Measurements from ENCODE around the gene MAP3K5. TPM values are rescaled to one million over a fixed set of nuclear protein-coding genes. Genes with fewer than 3 reads are reported as not detected.

Gene MAP3K5
- total and polyA plus RNA-seq, 9 of the 15 experiments (the other 6 are each of a cell fraction or from before 2014, with no cell fraction given): 2.2 to 13.0 (median 9.9) TPM

DNA sequence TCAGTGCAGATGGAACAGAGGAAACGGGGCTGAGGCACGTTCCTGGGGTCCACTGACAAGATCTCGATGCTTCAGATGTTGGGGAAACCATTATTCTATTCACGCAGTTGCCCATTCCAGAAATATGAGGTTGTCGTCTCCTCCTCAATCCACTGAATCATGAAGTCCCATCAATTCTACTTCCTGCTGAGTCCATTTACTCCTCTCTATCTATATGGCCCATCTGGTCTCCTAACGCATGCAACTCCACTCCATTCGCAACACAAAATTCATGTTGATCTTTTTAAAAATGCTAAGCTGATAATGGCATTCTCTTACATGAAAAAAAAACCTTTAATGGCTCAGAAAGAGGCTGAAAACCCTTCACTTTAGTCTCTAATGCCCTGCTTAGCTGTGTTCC is 37.5 kb downstream of the MAP3K5 start:
- Histone ChIP-seq H3K27me3 (ENCODE audit: control insufficient read depth in 2 of 2, insufficient read depth in 2 of 2, low read length in 2 of 2) (no peaks in the 10 kb centered on the region), H3K79me2 (ENCODE audit: control insufficient read depth, insufficient read depth, low read length) (peaks cover 73% of the 10 kb centered on the region), H4K20me1 (replicated peaks; ENCODE audit: control insufficient read depth, insufficient read depth, low read length) (0 out of 2 replicates have a peak, but pooled peaks cover 3% of the 10 kb centered on the region), H2AFZ (ENCODE audit: low read depth, low read length) (peak overlapping the region; percentile 24; the same call in 1 of the 2 replicates), H3K9me1 (ENCODE audit: control insufficient read depth, insufficient read depth, low read length) (no peaks in the 10 kb centered on the region), H3K4me2 (ENCODE audit: insufficient read depth, low read length) (peak overlapping the region; percentile 57), H3K4me3 (no peak overlapping the region), H3K9me3 (replicated peaks; ENCODE audit: control insufficient read depth, insufficient read depth, low read depth, low read length) (no peaks in the 10 kb centered on the region), H3K9ac (ENCODE audit: insufficient read depth in 1 of 2, low read depth in 2 of 2, low read length in 2 of 2) (peak overlapping the region in 1 of 2 experiments; percentile 11; a peak in 1 of 4 replicates), H3K36me3 (ENCODE audit: control insufficient read depth, insufficient read depth, low read length) (no peaks in the 10 kb centered on the region; the same call in 2 of the 3 replicates), H3K27ac (ENCODE audit: extremely low read depth, low read depth, low read length) (peak overlapping the region; percentile 50), H3K4me1 (replicated peaks in 1 of 2; ENCODE audit: control insufficient read depth in 2 of 2, insufficient read depth in 2 of 2, low read length in 2 of 2) (peaks cover 18 to 48% of the 10 kb centered on the region in 2 experiments)
- peak; percentile 65 for FAIRE-seq
- 2% methylated on average over 7 of the region's 7 CpGs for WGBS (ENCODE audit: insufficient coverage, low coverage, missing lambda C conversion rate)
- ATAC-seq: peak; percentile 68
- no TSS peak for BruUV-seq (replicated peaks)
- intact Hi-C loops (cut with micrococcal nuclease) (no loop called here), in situ Hi-C loops (cut with MboI) (no loop called here)
- DNase-seq (ENCODE audit: extremely low read depth in 1 of 4, low spot score in 3 of 4): peak; percentile 56 to 69 (median 66)
- CTCF ChIA-PET (ENCODE audit: low intra/inter-chr PET ratio): no interaction called here
- POLR2A ChIA-PET: interaction anchor here (0.6 to 1.7 kb wide), 4 partner anchors 14 to 23 kb away, joined by 3 to 6 read pairs (median 4); no protein-coding TSS in a partner anchor
- TF ChIP-seq MEIS2 (IDR thresholded peaks at IDR 0.05; ENCODE audit: partially characterized antibody): peak; percentile 69
- TF ChIP-seq, protein P1, sequence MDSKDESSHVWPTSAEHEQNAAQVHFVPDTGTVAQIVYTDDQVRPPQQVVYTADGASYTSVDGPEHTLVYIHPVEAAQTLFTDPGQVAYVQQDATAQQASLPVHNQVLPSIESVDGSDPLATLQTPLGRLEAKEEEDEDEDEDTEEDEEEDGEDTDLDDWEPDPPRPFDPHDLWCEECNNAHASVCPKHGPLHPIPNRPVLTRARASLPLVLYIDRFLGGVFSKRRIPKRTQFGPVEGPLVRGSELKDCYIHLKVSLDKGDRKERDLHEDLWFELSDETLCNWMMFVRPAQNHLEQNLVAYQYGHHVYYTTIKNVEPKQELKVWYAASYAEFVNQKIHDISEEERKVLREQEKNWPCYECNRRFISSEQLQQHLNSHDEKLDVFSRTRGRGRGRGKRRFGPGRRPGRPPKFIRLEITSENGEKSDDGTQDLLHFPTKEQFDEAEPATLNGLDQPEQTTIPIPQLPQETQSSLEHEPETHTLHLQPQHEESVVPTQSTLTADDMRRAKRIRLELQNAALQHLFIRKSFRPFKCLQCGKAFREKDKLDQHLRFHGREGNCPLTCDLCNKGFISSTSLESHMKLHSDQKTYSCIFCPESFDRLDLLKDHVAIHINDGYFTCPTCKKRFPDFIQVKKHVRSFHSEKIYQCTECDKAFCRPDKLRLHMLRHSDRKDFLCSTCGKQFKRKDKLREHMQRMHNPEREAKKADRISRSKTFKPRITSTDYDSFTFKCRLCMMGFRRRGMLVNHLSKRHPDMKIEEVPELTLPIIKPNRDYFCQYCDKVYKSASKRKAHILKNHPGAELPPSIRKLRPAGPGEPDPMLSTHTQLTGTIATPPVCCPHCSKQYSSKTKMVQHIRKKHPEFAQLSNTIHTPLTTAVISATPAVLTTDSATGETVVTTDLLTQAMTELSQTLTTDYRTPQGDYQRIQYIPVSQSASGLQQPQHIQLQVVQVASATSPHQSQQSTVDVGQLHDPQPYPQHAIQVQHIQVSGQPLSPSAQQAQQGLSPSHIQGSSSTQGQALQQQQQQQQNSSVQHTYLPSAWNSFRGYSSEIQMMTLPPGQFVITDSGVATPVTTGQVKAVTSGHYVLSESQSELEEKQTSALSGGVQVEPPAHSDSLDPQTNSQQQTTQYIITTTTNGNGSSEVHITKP (IDR thresholded peaks at IDR 0.05; ENCODE audit: partially characterized antibody): peak; percentile 25
- TF ChIP-seq, protein P2, sequence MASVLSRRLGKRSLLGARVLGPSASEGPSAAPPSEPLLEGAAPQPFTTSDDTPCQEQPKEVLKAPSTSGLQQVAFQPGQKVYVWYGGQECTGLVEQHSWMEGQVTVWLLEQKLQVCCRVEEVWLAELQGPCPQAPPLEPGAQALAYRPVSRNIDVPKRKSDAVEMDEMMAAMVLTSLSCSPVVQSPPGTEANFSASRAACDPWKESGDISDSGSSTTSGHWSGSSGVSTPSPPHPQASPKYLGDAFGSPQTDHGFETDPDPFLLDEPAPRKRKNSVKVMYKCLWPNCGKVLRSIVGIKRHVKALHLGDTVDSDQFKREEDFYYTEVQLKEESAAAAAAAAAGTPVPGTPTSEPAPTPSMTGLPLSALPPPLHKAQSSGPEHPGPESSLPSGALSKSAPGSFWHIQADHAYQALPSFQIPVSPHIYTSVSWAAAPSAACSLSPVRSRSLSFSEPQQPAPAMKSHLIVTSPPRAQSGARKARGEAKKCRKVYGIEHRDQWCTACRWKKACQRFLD (CRISPR knock-in tag; IDR thresholded peaks at IDR 0.05): 0 out of 2 replicates have a peak, but pooled peaks have one; percentile 22
- TF ChIP-seq PPARD (CRISPR knock-in tag; IDR thresholded peaks at IDR 0.05): no peak
- peak; percentile 69 for TF ChIP-seq CBFA2T3 (IDR thresholded peaks at IDR 0.05)
- peak; percentile 57 for TF ChIP-seq GABPA (tag; conservative IDR thresholded peaks at IDR 0.05; ENCODE audit: low read depth)
- TF ChIP-seq SMARCA5 (IDR thresholded peaks at IDR 0.05): no peak
- TF ChIP-seq SOX6 (IDR thresholded peaks at IDR 0.05): peak; percentile 70
- TF ChIP-seq, protein P3, sequence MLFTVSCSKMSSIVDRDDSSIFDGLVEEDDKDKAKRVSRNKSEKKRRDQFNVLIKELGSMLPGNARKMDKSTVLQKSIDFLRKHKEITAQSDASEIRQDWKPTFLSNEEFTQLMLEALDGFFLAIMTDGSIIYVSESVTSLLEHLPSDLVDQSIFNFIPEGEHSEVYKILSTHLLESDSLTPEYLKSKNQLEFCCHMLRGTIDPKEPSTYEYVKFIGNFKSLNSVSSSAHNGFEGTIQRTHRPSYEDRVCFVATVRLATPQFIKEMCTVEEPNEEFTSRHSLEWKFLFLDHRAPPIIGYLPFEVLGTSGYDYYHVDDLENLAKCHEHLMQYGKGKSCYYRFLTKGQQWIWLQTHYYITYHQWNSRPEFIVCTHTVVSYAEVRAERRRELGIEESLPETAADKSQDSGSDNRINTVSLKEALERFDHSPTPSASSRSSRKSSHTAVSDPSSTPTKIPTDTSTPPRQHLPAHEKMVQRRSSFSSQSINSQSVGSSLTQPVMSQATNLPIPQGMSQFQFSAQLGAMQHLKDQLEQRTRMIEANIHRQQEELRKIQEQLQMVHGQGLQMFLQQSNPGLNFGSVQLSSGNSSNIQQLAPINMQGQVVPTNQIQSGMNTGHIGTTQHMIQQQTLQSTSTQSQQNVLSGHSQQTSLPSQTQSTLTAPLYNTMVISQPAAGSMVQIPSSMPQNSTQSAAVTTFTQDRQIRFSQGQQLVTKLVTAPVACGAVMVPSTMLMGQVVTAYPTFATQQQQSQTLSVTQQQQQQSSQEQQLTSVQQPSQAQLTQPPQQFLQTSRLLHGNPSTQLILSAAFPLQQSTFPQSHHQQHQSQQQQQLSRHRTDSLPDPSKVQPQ (CRISPR knock-in tag; IDR thresholded peaks at IDR 0.05; ENCODE audit: borderline replicate concordance): no peak
- peak; percentile 78 for TF ChIP-seq TCF3 (CRISPR knock-in tag; IDR thresholded peaks at IDR 0.05)
- 0 out of 2 replicates have a peak, but pooled peaks have one; percentile 29 for TF ChIP-seq CREM (IDR thresholded peaks at IDR 0.05; ENCODE audit: low read depth)
